HG02885 (cell line): ENCODE measurements around the gene HOXC4.

Experiments used
- ATAC-seq: cut with Tn5 transposase; IDR thresholded peaks from one replicate; pipeline ENCODE4 v1.9.1; 2021; ENCODE audit warnings: mild to moderate bottlenecking; ENCODE audit not compliant: unreplicated experiment, poor library complexity

Gene HOXC4

GRCh38 chr12:54053751-54054741 is at the start of gene HOXC4:
Gene HOXC4, plus strand, starts transcription at chr12:54053835. Its CDS starts 88 bp downstream, at chr12:54053923.
- ATAC-seq: peak; percentile 60

- ATAC-seq: no peak
Observed at GRCh38 chr12:54004063-54004840, 49.4 kb upstream of the HOXC4 start.

- no peak for ATAC-seq
Observed at GRCh38 chr12:54004841-54005530, 48.6 kb upstream of the HOXC4 start.

GRCh38 chr12:54005531-54005852 is 48.1 kb upstream of the HOXC4 start:
- no peak for ATAC-seq

GRCh38 chr12:54005853-54006558 is 47.6 kb upstream of the HOXC4 start:
- ATAC-seq: peak; percentile 73

- ATAC-seq: no peak
Observed at GRCh38 chr12:54006559-54007220, 46.9 kb upstream of the HOXC4 start.

- ATAC-seq: no peak
Observed at GRCh38 chr12:54007538-54008259, 45.9 kb upstream of the HOXC4 start.

- no peak for ATAC-seq
Observed at GRCh38 chr12:54008260-54008552, 45.4 kb upstream of the HOXC4 start.

- ATAC-seq: no peak
Observed at GRCh38 chr12:54009171-54010052, 44.2 kb upstream of the HOXC4 start.

GRCh38 chr12:54010053-54010971 is 43.3 kb upstream of the HOXC4 start:
- no peak for ATAC-seq

- no peak for ATAC-seq
Observed at GRCh38 chr12:54010972-54011664, 42.5 kb upstream of the HOXC4 start.

- ATAC-seq: no peak
Observed at GRCh38 chr12:54011665-54012532, 41.7 kb upstream of the HOXC4 start.

GRCh38 chr12:54012631-54013409 is 40.8 kb upstream of the HOXC4 start:
- no peak for ATAC-seq

GRCh38 chr12:54014377-54015017 is 39.1 kb upstream of the HOXC4 start:
- no peak for ATAC-seq
